HG02571 (cell line): Measurements from ENCODE around the gene FAM227B.
"Not testable (repeated sequence)": the region's sequence is repeated elsewhere in the genome, so short reads cannot be mapped to it uniquely, and the experiment has no call there.

Experiments
- ATAC-seq: cut with Tn5 transposase; IDR thresholded peaks from one replicate; pipeline ENCODE4 v1.9.1; 2021; ENCODE audit warnings: mild to moderate bottlenecking, moderate library complexity; ENCODE audit not compliant: unreplicated experiment

Gene FAM227B

GRCh38 chr15:49441356-49441755 is 179.3 kb downstream of the FAM227B start:
- no peak for ATAC-seq

- ATAC-seq = no peak
These were observed 180.8 kb downstream of the FAM227B start for GRCh38 chr15:49439678-49440395.

GRCh38 chr15:49438962-49439631 is 181.5 kb downstream of the FAM227B start:
- ATAC-seq = peak; percentile 63

GRCh38 chr15:49436751-49437150 is 183.9 kb downstream of the FAM227B start:
- no peak for ATAC-seq

GRCh38 chr15:49435174-49435573 is 185.4 kb downstream of the FAM227B start:
- no peak for ATAC-seq

GRCh38 chr15:49430046-49430445 is 190.6 kb downstream of the FAM227B start:
- no peak for ATAC-seq

GRCh38 chr15:49428409-49429095 is 192.1 kb downstream of the FAM227B start:
- ATAC-seq = no peak

GRCh38 chr15:49427372-49427771 is 193.2 kb downstream of the FAM227B start:
- no peak for ATAC-seq

- no peak for ATAC-seq
These were observed 195.7 kb downstream of the FAM227B start for GRCh38 chr15:49424954-49425353.

- ATAC-seq = no peak
These were observed 196.6 kb downstream of the FAM227B start for GRCh38 chr15:49423901-49424550.

GRCh38 chr15:49423021-49423420 is 197.6 kb downstream of the FAM227B start, which contains the start of gene FGF7:
FGF7 (plus strand) TSS chr15:49423242; CDS start chr15:49424298, 1,056 bp downstream.
- no peak for ATAC-seq

- ATAC-seq = no peak
These were observed 198.6 kb downstream of the FAM227B start for GRCh38 chr15:49421991-49422390.

GRCh38 chr15:49418811-49419210 is 201.8 kb downstream of the FAM227B start:
- no peak for ATAC-seq

- no peak for ATAC-seq
These were observed 205.0 kb downstream of the FAM227B start for GRCh38 chr15:49415638-49416037.

GRCh38 chr15:49415149-49415548 is 205.5 kb downstream of the FAM227B start:
- ATAC-seq = no peak

- no peak for ATAC-seq
These were observed 207.8 kb downstream of the FAM227B start for GRCh38 chr15:49412797-49413196.

GRCh38 chr15:49410641-49411040 is 210.0 kb downstream of the FAM227B start:
- ATAC-seq = no peak

GRCh38 chr15:49406352-49407118 is 214.1 kb downstream of the FAM227B start:
- ATAC-seq = no peak

- not testable (repeated sequence) for ATAC-seq
These were observed 217.9 kb downstream of the FAM227B start for GRCh38 chr15:49402515-49403296.

- ATAC-seq = no peak
These were observed 233.1 kb downstream of the FAM227B start for GRCh38 chr15:49387471-49387870.
